HG02943 (cell line): ENCODE measurements around the gene AJUBA.
"Not testable (repeated sequence)": the region's sequence is repeated elsewhere in the genome, so short reads cannot be mapped to it uniquely, and the experiment has no call there.

ENCODE experiments used
- ATAC-seq: cut with Tn5 transposase; IDR thresholded peaks from one replicate; pipeline ENCODE4 v1.9.1; 2021; ENCODE audit warnings: mild to moderate bottlenecking, low read depth, moderate library complexity; ENCODE audit not compliant: unreplicated experiment

The AJUBA gene

DNA sequence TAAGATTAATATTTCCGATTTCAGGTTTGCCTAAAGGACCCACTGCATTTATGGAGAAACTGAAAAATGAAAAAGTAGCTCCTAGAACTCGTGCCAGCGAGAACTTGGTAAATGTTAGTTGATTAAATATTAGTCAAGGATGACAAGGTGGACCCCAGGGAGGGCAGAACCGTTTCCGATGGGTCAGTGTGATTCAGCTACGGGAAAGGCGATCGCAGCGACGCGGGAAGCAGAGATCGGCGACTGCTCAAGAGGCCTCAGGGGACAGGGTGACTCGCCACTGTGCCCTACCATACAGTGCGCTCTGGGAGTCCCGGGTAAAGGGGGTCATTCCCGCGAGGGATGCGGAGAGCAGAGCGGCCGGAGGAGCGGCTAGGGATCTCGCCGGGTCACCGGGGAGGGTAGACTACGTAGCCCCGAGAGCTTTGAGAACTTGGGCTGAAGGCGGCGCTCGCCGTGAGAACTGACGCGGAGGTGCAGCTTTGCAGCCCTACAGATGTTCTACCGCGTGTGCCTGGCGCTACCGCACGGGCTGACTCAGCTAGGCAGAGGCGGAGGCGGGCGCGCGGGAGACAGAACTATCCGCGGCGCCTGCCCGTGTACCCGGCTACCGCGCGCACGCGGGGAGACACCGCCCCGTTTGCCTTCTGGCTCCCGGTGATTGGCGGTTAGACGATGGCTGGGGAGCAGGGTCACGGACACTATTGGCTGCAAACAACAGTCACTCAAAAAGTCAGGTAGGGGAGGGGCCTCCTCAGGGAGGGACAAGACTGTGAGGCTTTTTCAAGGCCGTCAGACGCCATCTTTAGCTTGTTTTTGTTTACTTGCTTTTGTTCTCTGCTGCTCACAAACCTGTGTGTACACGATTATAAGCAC lies 24.4 kb upstream of the AJUBA start:
- ATAC-seq = peak; percentile 92

DNA sequence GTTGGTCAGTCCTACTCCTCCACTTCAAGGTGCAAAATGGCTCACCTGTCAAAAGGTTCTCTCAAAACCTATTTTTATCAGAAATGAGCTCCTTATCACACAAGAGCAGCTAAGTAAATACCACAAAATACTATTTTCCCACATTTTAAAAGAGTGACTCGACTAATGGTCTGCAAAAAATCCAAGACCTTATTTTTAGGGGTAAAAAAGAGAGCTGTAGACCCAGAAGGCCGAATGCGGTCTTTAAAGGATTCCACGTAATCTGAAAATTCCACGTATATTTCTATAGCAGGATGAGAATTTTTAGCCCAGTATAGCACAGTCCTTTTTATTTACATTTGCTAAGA lies 23.8 kb upstream of the AJUBA start:
- no peak for ATAC-seq

DNA sequence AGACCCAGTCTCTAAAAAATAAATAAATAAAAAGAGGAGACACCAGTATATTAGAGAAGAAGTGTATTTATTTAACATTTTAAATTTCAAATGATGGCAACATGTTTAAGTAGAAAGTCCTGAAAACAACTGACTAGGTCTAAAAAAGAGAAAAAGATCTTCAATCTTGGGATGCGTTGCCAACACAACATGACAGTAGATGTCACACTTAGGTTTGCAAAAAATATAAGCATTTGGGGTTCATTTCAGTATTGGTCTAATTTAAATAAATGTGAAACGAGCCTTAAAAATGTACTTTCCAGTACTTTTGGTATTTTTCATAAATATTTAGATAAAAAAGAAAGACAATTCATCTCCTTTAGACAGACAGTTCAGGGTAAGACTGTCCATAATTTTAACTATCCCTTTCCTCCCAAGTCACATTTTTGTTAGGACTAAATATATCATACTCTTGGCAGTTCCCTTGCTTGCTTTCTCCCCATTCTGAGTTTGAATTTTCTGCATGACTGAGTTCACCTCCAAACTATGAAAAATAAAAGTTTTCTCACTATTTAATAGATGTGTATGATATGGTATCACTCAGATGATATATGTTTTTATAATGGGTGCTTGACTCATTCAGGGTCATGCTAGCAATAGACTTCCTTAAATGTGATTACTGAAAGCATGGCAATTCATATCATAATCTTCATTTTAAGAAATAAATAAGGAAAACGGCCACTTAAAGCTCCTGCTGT lies 23.3 kb upstream of the AJUBA start:
- no peak for ATAC-seq

DNA sequence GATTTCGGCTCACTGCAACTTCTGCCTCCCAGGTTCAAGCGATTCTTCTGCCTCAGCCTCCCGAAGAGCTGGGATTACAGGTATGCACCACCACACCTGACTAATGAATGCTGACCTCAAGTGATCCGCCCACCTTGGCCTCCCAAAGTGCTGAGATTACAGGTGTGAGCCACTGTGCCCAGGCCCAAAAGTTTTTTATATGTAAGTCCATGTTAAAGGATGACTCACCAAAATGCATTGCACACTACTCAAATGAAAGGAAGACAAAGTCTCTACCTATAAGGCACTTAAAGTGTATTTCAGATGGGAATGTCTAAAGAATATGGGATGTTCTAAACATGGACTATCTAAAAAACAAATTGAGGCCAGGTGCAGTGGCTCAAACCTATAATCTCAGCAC lies 21.9 kb upstream of the AJUBA start:
- not testable (repeated sequence) for ATAC-seq

DNA sequence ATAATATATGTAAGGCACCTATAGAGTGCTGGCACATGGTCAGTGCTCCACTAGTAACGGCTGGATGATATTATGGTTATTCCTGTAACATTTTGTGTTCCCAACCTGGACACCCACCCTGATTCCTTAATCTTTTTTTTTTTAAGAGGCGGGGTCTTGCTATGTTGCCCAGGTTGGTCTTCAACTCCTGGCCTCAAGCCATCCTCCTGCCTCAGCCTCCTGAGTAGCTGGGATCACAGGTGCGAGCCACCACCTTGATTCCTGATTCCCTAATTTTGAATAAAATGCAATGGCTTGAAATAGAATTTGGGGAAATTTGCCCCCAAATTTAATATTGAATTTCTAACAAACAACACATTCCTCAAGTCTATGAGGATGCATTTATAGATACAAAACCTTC lies 20.2 kb upstream of the AJUBA start:
- no peak for ATAC-seq

DNA sequence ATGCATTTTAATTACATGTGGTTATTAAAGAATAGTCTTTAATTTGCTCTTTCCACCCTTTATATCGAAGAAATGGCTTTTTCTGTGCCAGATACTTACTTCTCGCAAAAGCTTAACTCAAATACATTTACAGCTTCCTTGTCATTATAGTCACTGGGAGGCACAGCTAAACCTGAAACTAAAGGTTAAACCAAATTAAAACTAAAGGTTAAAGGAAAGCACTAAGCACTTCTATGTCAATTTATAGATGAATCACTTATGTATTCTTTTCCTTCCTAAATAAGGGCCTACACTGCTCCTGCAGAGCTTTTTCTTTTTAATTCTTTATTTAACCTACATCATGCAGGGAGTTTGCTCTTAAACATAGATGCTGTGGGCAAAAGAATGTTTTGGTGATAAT lies 18.5 kb upstream of the AJUBA start:
- no peak for ATAC-seq

DNA sequence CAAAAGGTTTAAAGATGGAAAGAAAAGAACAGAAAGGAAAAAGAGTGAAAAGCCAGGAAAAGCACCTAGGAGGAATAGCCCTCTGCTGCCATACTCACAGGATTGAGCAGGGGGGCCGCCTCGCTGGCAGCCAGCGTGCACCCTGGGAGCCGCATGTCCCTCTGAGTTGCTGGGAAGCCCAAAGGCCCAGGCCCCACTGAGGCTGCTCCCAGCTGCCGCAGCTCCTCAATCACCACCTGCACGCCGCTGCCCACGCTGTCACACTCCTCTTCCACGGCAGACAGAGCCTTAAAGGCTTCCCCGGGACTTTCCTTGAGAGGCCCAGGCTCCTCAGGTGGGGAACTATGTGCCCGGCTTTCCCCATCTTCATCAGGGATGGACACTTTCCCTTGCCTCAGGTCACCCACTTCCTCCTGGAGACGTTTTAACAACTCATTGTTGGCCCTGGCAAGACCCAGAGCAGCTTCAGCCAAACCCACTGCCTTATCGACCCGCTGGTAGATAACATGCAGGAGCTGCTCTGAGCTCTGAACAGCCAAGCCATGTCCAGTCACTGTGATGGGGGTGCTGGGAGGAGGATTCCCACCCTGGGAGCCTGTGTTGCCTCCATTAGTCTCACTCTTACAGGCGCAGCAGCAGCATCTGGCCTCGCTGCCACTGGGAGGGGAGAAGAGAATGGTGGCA lies 16.1 kb upstream of the AJUBA start:
- ATAC-seq = no peak

DNA sequence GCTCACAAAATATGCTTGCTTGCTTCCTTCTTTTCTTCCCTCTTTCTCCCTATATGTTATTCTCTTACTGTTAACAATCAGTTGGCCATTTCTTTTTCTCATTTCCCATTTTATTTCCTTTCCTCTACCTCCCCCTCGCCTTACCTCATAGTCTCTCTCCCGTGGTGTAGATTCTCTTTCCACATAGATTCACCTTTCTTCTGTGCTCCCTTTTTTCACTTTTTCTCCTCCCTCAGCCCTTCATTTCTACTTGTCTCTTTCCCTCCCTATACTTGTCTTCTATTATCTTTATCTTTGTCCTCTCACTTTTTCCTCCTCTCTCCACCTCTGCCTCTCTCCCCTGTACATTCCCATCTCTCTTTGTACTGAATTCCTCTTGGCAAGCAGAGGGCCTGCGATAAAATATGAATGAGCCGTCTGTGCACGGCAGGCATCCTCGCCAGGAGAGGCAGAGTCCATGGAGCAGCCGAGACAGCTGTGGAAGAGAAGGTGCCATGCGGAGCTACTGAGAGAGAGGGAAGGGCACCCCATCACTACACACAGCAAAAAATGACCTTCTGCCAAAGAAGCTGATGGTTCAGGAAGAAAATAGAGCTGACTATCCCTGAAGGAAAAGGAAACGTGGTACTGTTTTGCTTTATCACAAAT lies 15.4 kb upstream of the AJUBA start:
- ATAC-seq = no peak

DNA sequence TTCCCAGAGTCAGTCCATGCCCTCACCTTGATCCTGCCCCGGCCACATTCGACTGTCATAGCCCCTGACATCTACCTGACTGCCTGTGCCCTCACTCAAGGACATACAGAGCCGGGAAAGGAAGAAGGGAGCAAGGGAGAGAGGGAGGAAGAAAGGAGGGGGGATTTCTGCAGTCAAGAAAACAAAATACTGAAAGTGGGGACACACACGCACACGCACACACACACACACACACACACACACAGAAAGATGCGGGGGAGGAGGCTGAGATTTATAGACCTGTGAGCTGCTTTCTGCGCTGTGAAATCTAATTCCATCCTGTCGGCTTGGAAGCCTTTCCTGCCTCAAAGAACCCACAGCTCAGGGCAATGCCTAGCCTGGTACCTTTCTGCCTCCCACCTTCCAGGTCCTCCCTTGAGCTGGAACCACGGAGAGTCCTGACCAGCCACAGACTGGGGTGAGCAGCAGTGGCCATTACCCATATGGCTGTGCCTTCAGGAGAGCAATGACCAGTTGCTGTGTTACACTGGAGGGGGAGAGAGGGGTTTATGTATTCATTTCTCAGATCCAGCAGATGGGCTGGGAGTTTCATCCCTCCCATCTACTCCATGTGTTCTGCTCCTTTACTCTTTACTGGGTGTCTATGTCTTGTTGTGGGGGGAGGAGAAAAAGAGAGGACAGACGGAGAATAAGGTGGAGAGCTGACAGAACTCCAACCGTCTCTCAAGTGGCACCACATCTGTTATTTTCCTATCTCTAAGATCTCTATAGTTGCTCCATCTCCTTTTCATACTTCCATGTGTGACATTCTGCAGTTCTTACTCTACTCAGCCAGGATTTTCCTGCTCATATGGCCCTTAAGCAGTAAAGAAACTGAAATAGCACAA lies 14.7 kb upstream of the AJUBA start:
- ATAC-seq = no peak

DNA sequence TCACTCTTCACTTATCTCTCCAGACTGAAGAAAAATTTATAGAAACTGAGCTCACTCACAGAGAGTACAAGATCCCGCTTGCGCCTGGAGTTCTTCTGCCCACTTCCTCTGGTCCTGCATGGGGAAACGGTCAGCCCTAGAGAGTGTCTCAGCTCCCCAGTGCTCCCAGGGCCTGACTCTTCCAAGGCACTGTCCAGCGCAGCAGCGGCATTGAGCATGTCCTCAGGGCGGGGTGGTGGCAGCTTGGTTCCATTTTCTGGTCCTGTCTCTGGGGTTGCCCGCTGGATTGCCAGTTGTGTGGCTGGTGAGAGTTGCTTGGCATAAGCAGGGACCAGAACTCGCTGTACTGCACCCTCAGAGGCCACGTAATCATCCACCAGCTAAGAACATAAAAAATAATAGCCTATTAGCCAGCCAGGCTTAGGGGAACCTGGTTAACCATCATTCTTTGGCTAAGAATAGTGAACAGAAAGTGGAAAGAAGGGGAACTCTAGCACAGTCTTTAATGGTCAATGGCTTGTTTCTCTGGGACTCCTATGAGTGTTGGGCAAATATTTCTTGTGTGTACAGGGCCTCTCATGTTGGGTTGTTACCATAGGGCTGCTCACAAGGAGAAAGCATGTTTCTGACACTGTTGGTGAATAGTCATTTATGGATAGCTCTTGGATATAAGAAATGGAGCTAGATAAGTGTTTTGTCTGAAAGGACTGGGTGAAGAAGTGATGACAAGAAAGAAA lies 13.7 kb upstream of the AJUBA start:
- no peak for ATAC-seq

DNA sequence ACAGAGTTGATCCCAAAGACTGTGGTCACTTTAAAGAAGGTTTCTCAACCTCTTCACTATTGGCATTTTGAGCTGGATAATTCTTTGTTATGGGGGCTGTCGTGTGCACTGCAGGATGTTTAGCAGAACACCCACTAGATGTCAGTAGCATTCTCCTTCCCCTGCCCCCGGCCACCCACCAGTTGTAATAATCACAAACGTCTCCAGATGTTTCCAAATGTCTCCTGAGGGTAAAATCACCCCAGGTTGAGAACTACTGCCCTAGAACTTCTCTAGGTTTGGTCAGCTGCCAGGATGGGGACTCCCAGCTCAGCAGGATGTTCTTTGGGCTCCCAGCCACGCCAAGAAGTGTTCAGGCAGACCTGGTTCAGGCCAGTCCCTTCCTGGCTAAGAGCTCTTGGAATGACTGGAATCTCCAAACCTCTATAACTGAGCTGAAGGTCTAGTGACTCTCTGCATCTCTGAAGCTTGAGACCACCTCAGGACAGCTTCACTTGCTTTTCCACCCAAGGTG lies 12.5 kb upstream of the AJUBA start:
- ATAC-seq = no peak

DNA sequence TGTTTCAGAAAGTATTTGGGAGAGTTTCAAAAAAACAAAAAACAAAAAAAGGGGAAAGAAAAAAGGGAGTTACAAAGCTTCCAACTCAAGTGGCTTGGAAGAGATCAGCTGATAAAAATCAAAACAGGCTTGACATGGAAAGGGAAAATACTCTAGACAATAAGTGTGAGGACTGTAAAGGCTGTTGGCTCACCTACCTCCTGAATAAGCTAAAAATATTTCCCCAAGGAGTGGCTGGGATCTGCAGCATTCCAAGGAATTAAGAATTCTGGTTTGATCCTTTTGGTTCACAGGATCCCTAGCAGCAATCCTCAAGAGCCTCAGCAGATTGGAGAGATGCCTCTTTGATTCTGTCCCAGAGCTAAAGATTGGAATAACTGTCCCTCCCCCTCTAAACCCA lies 11.2 kb upstream of the AJUBA start:
- ATAC-seq = no peak

DNA sequence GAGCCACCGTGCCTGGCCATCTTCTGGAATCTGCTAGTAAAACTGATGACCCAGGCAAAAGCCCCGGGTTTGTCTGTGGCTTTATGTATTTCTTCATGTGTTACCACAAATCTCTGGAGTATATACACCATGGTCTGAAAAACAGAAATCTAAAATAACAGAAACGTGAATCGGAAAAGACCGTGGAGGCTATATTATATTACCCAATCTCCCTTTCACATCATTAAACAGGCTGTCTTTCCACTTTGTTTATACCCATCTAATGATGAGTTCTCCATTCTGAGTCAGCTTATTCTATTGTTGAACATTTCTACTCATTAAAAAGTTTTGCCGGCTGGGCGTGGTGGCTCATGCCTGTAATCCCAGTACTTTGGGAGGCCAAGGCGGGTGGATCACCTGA lies 9.5 kb upstream of the AJUBA start:
- no peak for ATAC-seq

DNA sequence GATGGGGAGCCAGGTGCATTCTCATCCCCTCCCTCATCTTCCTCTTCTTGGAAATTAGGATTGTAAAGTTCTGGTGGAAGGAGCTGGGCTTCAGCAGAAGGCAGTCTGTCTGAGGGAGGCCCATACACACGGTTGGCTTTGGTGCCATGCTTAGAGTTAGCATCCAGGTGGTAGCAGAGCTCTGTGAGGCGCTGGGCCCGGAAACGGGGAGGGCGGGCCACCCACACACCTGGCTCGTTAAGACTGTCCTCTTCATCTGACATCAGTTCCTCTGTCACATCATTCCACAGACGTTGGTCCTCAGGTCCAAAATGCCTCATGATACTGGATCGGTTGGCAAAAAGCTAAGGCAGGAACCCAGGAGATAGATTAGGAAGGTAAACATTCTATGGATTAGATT lies 4.9 kb upstream of the AJUBA start:
- no peak for ATAC-seq

DNA sequence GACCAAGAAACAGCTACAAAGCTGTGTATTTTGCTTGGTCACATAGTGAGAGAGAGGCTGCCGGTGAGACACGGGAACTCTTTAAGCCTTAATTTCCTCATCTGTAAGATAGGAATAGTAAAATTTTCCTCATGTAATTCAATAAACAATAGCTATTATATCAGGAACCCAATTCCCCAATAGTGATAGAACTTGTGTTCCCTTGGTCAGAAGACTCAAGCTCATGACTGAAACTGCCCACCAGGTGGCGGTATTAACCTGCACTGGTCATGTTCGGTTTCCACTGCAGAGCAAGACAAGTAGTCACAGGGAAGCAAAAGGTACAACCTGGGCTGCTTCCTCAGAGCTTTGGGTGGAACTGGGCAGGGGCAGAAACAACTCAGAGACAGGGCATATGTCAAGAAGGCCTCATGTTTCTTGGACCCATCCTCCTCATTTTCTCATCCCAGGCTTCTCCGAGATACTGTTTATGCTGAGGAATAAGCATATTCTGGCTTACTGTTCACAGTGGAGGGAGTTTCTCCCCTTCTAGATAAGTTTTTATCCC lies 4.2 kb upstream of the AJUBA start:
- ATAC-seq = no peak

DNA sequence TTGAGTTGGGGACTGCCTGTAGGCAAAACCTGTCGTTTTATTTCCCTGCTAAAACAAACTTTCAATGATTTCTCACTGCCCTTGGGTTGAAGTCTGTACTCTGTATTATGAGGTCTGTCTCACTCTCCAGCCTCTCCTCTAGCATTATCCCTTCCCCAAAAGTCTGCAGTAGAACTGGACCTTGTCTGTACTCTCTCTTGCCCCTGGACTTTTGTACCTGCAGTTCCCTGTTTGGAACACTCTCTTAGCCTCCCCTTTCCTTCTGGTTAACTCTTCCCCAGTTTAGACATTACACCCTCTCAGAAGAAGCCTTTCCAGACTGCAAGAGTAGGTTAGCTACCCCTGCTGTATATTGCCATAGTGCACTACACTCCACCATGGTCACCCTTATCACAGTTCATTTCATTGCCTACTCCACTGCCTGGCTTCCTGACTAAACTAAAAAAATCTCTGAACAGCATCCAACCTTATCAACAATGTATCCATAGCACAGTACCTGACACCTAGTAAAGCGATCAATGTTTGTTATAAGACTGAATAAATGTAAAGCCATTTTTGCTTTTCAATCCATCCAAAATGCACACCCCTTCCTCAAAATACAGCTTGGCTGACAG lies 3.6 kb upstream of the AJUBA start:
- ATAC-seq = no peak

DNA sequence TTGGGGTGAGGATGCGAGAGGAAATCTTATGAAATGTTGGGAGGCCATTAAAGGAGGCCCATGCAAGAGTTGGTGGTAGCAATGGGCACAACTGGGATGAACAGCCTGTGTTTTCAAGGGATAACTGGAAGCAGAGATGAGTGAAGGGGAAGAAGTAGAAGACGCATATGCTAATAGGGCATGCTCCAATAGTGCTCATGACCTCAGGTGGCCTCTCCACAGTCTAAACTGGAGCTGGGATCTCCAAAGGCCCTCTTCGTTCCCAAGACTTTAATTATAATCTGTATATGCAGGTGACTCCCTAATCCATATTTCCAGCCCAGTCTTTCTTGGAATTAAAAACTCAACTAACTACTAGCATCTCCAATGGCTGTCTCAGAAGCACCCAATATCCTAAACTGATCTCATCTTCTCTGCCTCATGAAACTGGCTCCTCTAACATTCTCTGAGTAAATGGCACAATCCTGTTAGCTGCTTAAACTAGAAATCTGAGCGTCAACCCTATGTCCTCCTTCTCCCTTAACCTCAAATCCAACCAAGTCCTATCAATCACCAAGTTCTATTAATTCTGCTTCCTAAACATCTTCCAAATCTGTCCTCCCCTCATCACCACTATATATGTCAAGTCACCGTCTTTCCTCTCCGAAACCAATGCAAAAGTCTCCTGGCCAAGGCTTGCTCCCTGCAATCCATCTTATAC lies 2.8 kb upstream of the AJUBA start:
- ATAC-seq = no peak
